Adrenal gland (tissue), 12 donors: ENCODE measurements around the gene TSPEAR. TPM values are rescaled to one million over a fixed set of nuclear protein-coding genes. Genes with fewer than 3 reads are reported as not detected.
"Not testable (repeated sequence)": the region's sequence is repeated elsewhere in the genome, so short reads cannot be mapped to it uniquely, and the experiment has no call there.

Experiments used
- DNase-seq, 7 donors: peaks; one replicate each; pipeline ENCODE4 v3.0.0-alpha.2; 2019 to 2020
- H3K27ac ChIP-seq, 5 donors: fragments of 200-600 bp; sonication (generic) in 4 of 5; 1 replicate in 3 of 5; 2 replicates in 2 of 5; pipeline versions ENCODE4 v1.5.1 to v1.8.0; 2016 to 2020; ENCODE audit warnings: mild to moderate bottlenecking in 1 of 5
- H3K27me3 ChIP-seq: fragments of 200-600 bp; 2 replicates; pipeline ENCODE4 v1.8.0; 2021
- H3K36me3 ChIP-seq, 2 donors: fragments of 200-600 bp; replicated peaks in 1 of 2; 1 replicate in 1 of 2; 2 replicates in 1 of 2; pipeline versions ENCODE4 v1.5.1 to v1.8.0; 2018 to 2022
- H3K4me1 ChIP-seq, 2 donors: fragments of 200-600 bp; replicated peaks in 1 of 2; 1 replicate in 1 of 2; 2 replicates in 1 of 2; pipeline versions ENCODE4 v1.5.1 to v1.8.0; 2018 to 2021
- H3K4me3 ChIP-seq, 4 donors: fragments of 200-600 bp; sonication (generic) in 3 of 4; one replicate each; pipeline ENCODE4 v1.5.1; 2016 to 2018
- H3K9me3 ChIP-seq, 3 donors: fragments of 200-600 bp; sonication (generic) in 1 of 3; replicated peaks in 1 of 3; 1 replicate in 2 of 3; 2 replicates in 1 of 3; pipeline versions ENCODE4 v1.5.1 to v1.8.0; 2016 to 2021
- CTCF ChIP-seq, 6 experiments: fragments of 450-650 bp in 4 of 6; fragments of 200-600 bp in 2 of 6; sonication (generic) in 1 of 6; IDR thresholded peaks; 1 replicate in 5 of 6; 2 replicates in 1 of 6; pipeline versions ENCODE4 v1.5.1 to v1.8.0; 2016 to 2021; ENCODE audit warnings: antibody characterized with exemption in 6 of 6, mild to moderate bottlenecking in 2 of 6, moderate library complexity in 1 of 6
- POLR2A ChIP-seq, 2 donors: fragments of 450-650 bp; IDR thresholded peaks; one replicate each; pipeline ENCODE4 v1.6.1; 2017; ENCODE audit warnings: antibody characterized with exemption in 2 of 2, mild to moderate bottlenecking in 2 of 2, moderate library complexity in 1 of 2
- WGBS, 4 donors: extraction: QIAGEN DNeasy Blood & Tissue Kit in 2 of 4; methylation state at CpG; one replicate each; pipeline versions ENCODE4 v1.1.5 to v1.1.7; 2013 to 2017; 5-methylcytosine and 5-hydroxymethylcytosine counted together
- intact Hi-C, 2 donors: fragments of 100-400 bp; cut with DNase I; formaldehyde crosslinking; loops; one replicate each; pipeline versions ENCODE4 v1.14.1 to v1.15.0; 2022 to 2023
- polyA plus RNA-seq, 3 donors: library from polyadenylated mRNA; stranded (reverse); fragments of 200-250 nt in 2 of 3; fragments of 350-450 nt in 1 of 3; fragmentation: Illumina TruSeq in 1 of 3; extraction: RNeasy Lipid Tissue Mini Kit (QIAGEN cat#74804) in 1 of 3; gene quantifications; one replicate each; pipeline ENCODE4 v1.2.3, GENCODE V29; 2013 to 2014
- total RNA-seq, 9 donors: library from RNA; depleted of rRNA in 4 of 9; stranded (reverse); fragments of >200 nt in 4 of 9; fragments of 120-200 nt in 1 of 9; fragmentation: NEBNext Ultra II Directional in 1 of 9; extraction: Animal tissue kit (Norgen Biotek cat#: 25700) in 1 of 9; gene quantifications; one replicate each; pipeline versions ENCODE4 v1.1.0 to v1.2.4, GENCODE V29; 2013 to 2023
- donor health status: healthy with polysubstance abuse.
- donor health status: Bipolar disorder and iron deficiency.
- donor health status: DM: yes; HTN: yes; CAD: no.
- donor health status: DM: no; HTN: no; CAD: no.
- donor health status: DM: no; HTN: no; CAD: no.
- donor health status: DM: yes; HTN: yes; CAD: no.

The TSPEAR gene
- total and polyA plus RNA-seq, 12 donors, result not detected

GRCh38 chr21:44592446-44593311 is 118.7 kb downstream of the TSPEAR start, which contains the start of gene KRTAP10-6:
KRTAP10-6 (minus strand) TSS chr21:44592505; CDS start chr21:44592484, 21 bp downstream.
- H3K27me3 ChIP-seq, result peaks cover 5% of the 10 kb centered on the region
- no peaks in the 10 kb centered on the region for H3K36me3 ChIP-seq
- peak in 2 of 7 donors; percentile 1 to 37 for DNase-seq
- H3K4me3 ChIP-seq, result no peak within 1 kb of the TSS
- intact Hi-C loops, result no loop called here
- TF ChIP-seq POLR2A (IDR thresholded peaks at IDR 0.05) (no peak), CTCF (IDR thresholded peaks at IDR 0.05) (no peak)
- 54 to 63% (median 58%) methylated on average over 21 to 33 of the region's 33 CpGs for WGBS, 4 donors
- H3K9me3 ChIP-seq, result no peaks in the 10 kb centered on the region
- H3K4me1 ChIP-seq, result no peaks in the 10 kb centered on the region
- H3K27ac ChIP-seq, result no peak within 1 kb of the TSS

GRCh38 chr21:44591801-44592130 is 119.6 kb downstream of the TSPEAR start:
- 40 to 56% methylated on average over 2 to 4 of the region's 4 CpGs; no CpG with 5 or more reads in 2 of the 4 donors for WGBS, 4 donors
- H3K9me3 ChIP-seq, H3K4me3 ChIP-seq, H3K27ac ChIP-seq, H3K36me3 ChIP-seq, H3K27me3 ChIP-seq, H3K4me1 ChIP-seq, DNase-seq, intact Hi-C loops: not testable (repeated sequence)

DNA sequence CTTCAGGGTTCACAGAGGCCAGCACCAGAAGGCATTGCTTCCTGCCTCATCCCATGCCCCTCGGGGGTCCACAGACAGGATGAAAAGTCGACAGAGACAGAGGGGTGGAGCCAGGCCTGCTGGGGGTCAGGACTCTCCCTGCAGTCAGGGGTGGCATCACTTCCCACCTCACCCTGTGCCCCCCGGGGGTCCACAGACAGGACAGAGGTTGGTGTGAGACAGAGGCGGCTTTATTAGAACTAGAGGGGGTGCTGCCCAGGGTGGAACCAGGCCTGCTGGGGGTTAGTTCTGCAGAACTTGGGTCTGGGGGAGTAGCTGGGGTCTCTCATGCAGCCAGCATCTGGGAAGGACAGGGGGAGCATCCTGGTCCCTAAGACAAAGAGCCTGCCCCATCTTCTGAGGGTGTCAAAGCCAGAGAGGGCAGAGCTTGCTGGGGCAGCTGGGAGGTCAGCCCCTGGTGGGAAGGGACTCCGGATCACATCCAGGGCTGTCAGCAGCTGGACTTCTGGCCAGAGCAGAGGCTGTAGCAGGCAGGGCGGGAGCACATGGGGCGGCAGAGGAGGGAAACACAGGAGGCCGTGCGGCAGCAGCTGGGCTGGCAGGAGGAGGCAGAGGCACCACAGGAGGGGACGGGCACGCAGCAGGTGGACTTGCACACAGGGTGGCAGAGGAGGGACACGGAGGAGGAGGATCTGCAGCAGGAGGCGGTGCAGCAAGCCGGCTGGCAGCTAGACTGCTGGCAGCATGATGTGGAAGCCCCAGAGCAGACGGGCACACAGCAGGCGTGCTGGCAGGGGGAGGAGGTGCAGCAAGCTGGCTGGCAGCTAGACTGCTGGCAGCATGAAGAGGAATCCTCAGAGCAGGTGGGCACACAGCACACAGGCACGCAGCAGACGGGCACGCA is 120.2 kb downstream of the TSPEAR start:
- DNase-seq, result peak in 2 of 7 donors; percentile 4 to 20
- H3K9me3 ChIP-seq, H3K36me3 ChIP-seq, H3K27me3 ChIP-seq, H3K27ac ChIP-seq, H3K4me1 ChIP-seq, intact Hi-C loops, H3K4me3 ChIP-seq: not testable (repeated sequence)
- WGBS, 4 donors, result 53 to 74% (median 65%) methylated on average over 7 to 18 of the region's 19 CpGs

DNA sequence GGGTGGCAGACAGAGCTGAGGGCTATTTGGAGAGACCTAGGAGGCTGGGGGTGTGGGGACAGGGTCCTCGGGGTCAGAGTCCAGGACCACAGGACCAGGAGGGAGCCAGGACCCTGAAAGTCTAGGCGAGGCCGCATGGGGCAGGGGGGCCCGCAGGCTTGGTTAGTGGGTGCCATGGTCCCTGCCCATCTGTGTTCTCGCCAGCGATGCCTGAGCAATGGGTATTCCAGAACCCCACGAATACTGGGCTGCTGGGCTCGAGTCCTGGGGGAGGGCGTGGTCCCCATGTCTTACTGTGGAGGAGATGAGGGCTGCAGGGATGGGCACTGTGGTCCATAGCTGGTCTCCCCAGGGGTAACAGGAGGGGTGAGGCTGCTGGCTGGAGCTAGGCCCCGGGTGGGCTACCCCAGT is 121.1 kb downstream of the TSPEAR start:
- no peak for TF ChIP-seq POLR2A (IDR thresholded peaks at IDR 0.05)
- TF ChIP-seq CTCF (IDR thresholded peaks at IDR 0.05), result no peak
- Histone ChIP-seq H3K4me3 (no peak overlapping the region), H3K27ac (no peak overlapping the region), H3K4me1 (no peaks in the 10 kb centered on the region), H3K36me3 (no peaks in the 10 kb centered on the region), H3K9me3 (no peaks in the 10 kb centered on the region), H3K27me3 (peaks cover 16% of the 10 kb centered on the region)
- WGBS, 4 donors, result 68 to 86% (median 73%) methylated on average over 6 to 10 of the region's 10 CpGs
- DNase-seq, result peak in 2 of 7 donors; percentile 2 to 41
- intact Hi-C loops, result no loop called here
